HCT116 (cell line): ENCODE results near the gene TSC2. TPM values are rescaled to one million over a fixed set of nuclear protein-coding genes. Genes with fewer than 3 reads are reported as not detected.

Source experiments
- ATAC-seq: fragments of 200-7000 bp; cut with Tn5 transposase; 2 replicates; pipeline ENCODE4 v1.9.1; 2020; ENCODE audit warnings: mild to moderate bottlenecking, moderate library complexity
- BruUV-seq: library from RNA; stranded (reverse); fragments of 400-500 nt; replicated peaks from 2 replicates; lab custom pipeline; 2021; lab: Mats Ljungman, UMichigan
- CTCF ChIA-PET: fragments of 300-600 bp; sonication (Branson Sonifier 250); formaldehyde crosslinking; loops from one replicate; lab custom pipeline; 2021; ENCODE audit warnings: antibody characterized with exemption; lab: Charles Lee
- POLR2A ChIA-PET: fragments of 300-600, 350-600 bp; sonication (Branson Sonifier 250); formaldehyde crosslinking; loops from one replicate; lab custom pipeline; 2021; ENCODE audit warnings: antibody characterized with exemption; lab: Charles Lee
- RAD21 ChIA-PET, 2 experiments: fragments of 300-600 bp; sonication (Branson Sonifier 250); formaldehyde crosslinking; loops; one replicate each; lab custom pipeline; 2023; ENCODE audit warnings: low total read pairs in 2 of 2; ENCODE audit not compliant: uncharacterized antibody in 2 of 2, unreplicated experiment in 2 of 2, low non-redundant PET in 1 of 2; lab: Charles Lee
- DNase-seq: peaks from one replicate; pipeline ENCODE4 v3.0.0-alpha.2; 2010; ENCODE audit warnings: low read depth, low spot score
- H2AFZ ChIP-seq: fragments of 200-600 bp; shearing (Covaris generic), sonication (generic); 2 replicates; pipeline ENCODE4 v1.6.1; 2017; ENCODE audit warnings: low read depth, mixed run types, mixed read lengths, antibody characterized with exemption, low read length; ENCODE audit not compliant: poor library complexity, severe bottlenecking
- H3K27ac ChIP-seq: 2 replicates; pipeline ENCODE4 v1.5.1; 2012; ENCODE audit warnings: low read depth, low read length
- H3K27me3 ChIP-seq: fragments of 200-600 bp; sonication (generic); 2 replicates; pipeline ENCODE4 v1.6.1; 2016; ENCODE audit warnings: mixed run types, low read length, mixed read lengths; ENCODE audit not compliant: insufficient read depth
- H3K36me3 ChIP-seq, 2 experiments: fragments of 200-500 bp in 1 of 2; fragments of 200-600 bp in 1 of 2; sonication (Bioruptor generic) in 1 of 2; sonication (generic) in 1 of 2; 2 replicates each; pipeline versions ENCODE4 v1.5.1 to v1.6.1; 2014 to 2016; ENCODE audit warnings: low read length in 2 of 2, inconsistent platforms in 1 of 2, mixed read lengths in 1 of 2, mixed run types in 1 of 2; ENCODE audit not compliant: insufficient read depth in 2 of 2, control insufficient read depth in 1 of 2
- H3K4me1 ChIP-seq, 2 experiments: fragments of 200-600 bp in 1 of 2; sonication (generic) in 1 of 2; 2 replicates each; pipeline versions ENCODE4 v1.5.1 to v1.6.1; 2012 to 2017; ENCODE audit warnings: low read length in 2 of 2, inconsistent platforms in 1 of 2, mild to moderate bottlenecking in 1 of 2, mixed read lengths in 1 of 2, mixed run types in 1 of 2, moderate library complexity in 1 of 2; ENCODE audit not compliant: insufficient read depth in 2 of 2, control insufficient read depth in 1 of 2
- H3K4me2 ChIP-seq: fragments of 200-600 bp; sonication (generic); 2 replicates; pipeline ENCODE4 v1.6.1; 2017; ENCODE audit warnings: mixed run types, low read length, mixed read lengths
- H3K4me3 ChIP-seq, 2 experiments: fragments of 200-600 bp in 1 of 2; sonication (generic) in 1 of 2; replicated peaks in 1 of 2; 2 replicates each; pipeline ENCODE4 v1.5.1; 2011 to 2016; ENCODE audit warnings: low read length in 2 of 2, control low read depth in 1 of 2, low read depth in 1 of 2, mild to moderate bottlenecking in 1 of 2, mixed read lengths in 1 of 2, mixed run types in 1 of 2
- H3K79me2 ChIP-seq: fragments of 200-600 bp; sonication (generic); 2 replicates; pipeline ENCODE4 v1.6.1; 2017; ENCODE audit warnings: mild to moderate bottlenecking, mixed run types, low read length, moderate library complexity, mixed read lengths; ENCODE audit not compliant: insufficient read depth
- H3K9ac ChIP-seq: fragments of 200-600 bp; sonication (generic); 2 replicates; pipeline ENCODE4 v1.6.1; 2016; ENCODE audit warnings: low read length, mixed read lengths
- H3K9me2 ChIP-seq: fragments of 200-600 bp; sonication (generic), shearing (Covaris generic); 2 replicates; pipeline ENCODE4 v1.6.1; 2017; ENCODE audit warnings: mixed run types, mild to moderate bottlenecking, moderate library complexity; ENCODE audit not compliant: insufficient read depth
- H3K9me3 ChIP-seq, 2 experiments: fragments of 200-500 bp in 1 of 2; fragments of 200-600 bp in 1 of 2; sonication (Bioruptor generic) in 1 of 2; sonication (generic) in 1 of 2; 2 replicates each; pipeline ENCODE4 v1.6.1; 2014 to 2017; ENCODE audit warnings: low read length in 2 of 2, mixed read lengths in 2 of 2, inconsistent platforms in 1 of 2, low read depth in 1 of 2, mild to moderate bottlenecking in 1 of 2, mixed run types in 1 of 2, moderate library complexity in 1 of 2; ENCODE audit not compliant: control insufficient read depth in 1 of 2, insufficient read depth in 1 of 2
- H4K20me1 ChIP-seq: fragments of 200-600 bp; sonication (generic), shearing (Covaris generic); 2 replicates; pipeline ENCODE4 v1.6.1; 2017; ENCODE audit warnings: mixed run types, mild to moderate bottlenecking, moderate library complexity; ENCODE audit not compliant: insufficient read depth
- ATF3 ChIP-seq: IDR thresholded peaks from 2 replicates; pipeline ENCODE4 v1.6.1; 2012
- CTCF ChIP-seq, 3 experiments: fragments of 200-600 bp in 1 of 3; sonication (generic) in 1 of 3; IDR thresholded peaks in 2 of 3; conservative IDR thresholded peaks in 1 of 3; 2 replicates each; pipeline ENCODE4 v1.5.1; 2012 to 2017; ENCODE audit warnings: low read depth in 2 of 3, low read length in 2 of 3, antibody characterized with exemption in 1 of 3, borderline replicate concordance in 1 of 3, control low read depth in 1 of 3, mild to moderate bottlenecking in 1 of 3, mixed read lengths in 1 of 3, mixed run types in 1 of 3, moderate library complexity in 1 of 3; ENCODE audit not compliant: insufficient read depth in 1 of 3
- ELF1 ChIP-seq: IDR thresholded peaks from 2 replicates; pipeline ENCODE4 v1.6.1; 2012; ENCODE audit warnings: low read depth, borderline replicate concordance
- EZH2phosphoT487 ChIP-seq: fragments of 200-600 bp; IDR thresholded peaks from 2 replicates; pipeline ENCODE4 v1.6.1; 2018; ENCODE audit warnings: antibody characterized with exemption, borderline replicate concordance
- FOSL1 ChIP-seq: IDR thresholded peaks from 2 replicates; pipeline ENCODE4 v1.6.1; 2012; ENCODE audit warnings: low read depth
- MAX ChIP-seq: IDR thresholded peaks from 2 replicates; pipeline ENCODE4 v1.6.1; 2012
- REST ChIP-seq: IDR thresholded peaks from 2 replicates; pipeline ENCODE4 v1.6.1; 2012; ENCODE audit warnings: low read depth
- SP1 ChIP-seq: IDR thresholded peaks from 2 replicates; pipeline ENCODE4 v1.6.1; 2012; ENCODE audit warnings: low read depth
- ZNF274 ChIP-seq: fragments of 200-500 bp; sonication (Bioruptor generic); IDR thresholded peaks from 2 replicates; pipeline ENCODE4 v1.6.1; 2014; ENCODE audit warnings: mild to moderate bottlenecking, low read depth, low read length, inconsistent platforms
- intact Hi-C: fragments of 100-400 bp; cut with micrococcal nuclease; formaldehyde crosslinking; loops from 2 replicates; pipeline ENCODE4 v1.10.0; 2022
- total RNA-seq: library from RNA; stranded (reverse); gene quantifications from one replicate; pipeline ENCODE4 v1.2.1, GENCODE V29; 2021; ENCODE audit not compliant: unreplicated experiment

TSC2 gene
- total RNA-seq, 1 experiment from 2014 or later, result 74.1 TPM

- no peak overlapping the region for H3K4me2 ChIP-seq
- RAD21 ChIA-PET, result no interaction called here
- no peak overlapping the region for H3K4me3 ChIP-seq
- H3K27me3 ChIP-seq, result no peaks in the 10 kb centered on the region
- no peak for ATAC-seq
- BruUV-seq, result no TSS peak
- no peaks in the 10 kb centered on the region for H3K4me1 ChIP-seq
- H3K9me2 ChIP-seq, result no peaks in the 10 kb centered on the region
- TF ChIP-seq EZH2phosphoT487, result no peak
- no peak for TF ChIP-seq MAX
- TF ChIP-seq SP1, result no peak
- H3K9ac ChIP-seq, result no peak overlapping the region
- H3K79me2 ChIP-seq, result no peaks in the 10 kb centered on the region
- intact Hi-C loops, result no loop called here
- CTCF ChIA-PET, result no interaction called here
- H3K36me3 ChIP-seq, result no peaks in the 10 kb centered on the region; a peak in 1 of 4 replicates
- H4K20me1 ChIP-seq, result no peaks in the 10 kb centered on the region
- DNase-seq, result no peak
- H2AFZ ChIP-seq, result no peak overlapping the region
- POLR2A ChIA-PET, result no interaction called here
- no peak overlapping the region for H3K27ac ChIP-seq
- H3K9me3 ChIP-seq, result no peaks in the 10 kb centered on the region
Observed at GRCh38 chr16:2060346-2060745, 12.6 kb downstream of the TSC2 start.

- Histone ChIP-seq H3K36me3 (peaks cover 0 to 2% of the 10 kb centered on the region in 2 experiments; a peak in 2 of 4 replicates), H2AFZ (no peak overlapping the region), H3K27me3 (no peaks in the 10 kb centered on the region), H3K4me1 (no peaks in the 10 kb centered on the region), H3K79me2 (no peaks in the 10 kb centered on the region), H4K20me1 (no peaks in the 10 kb centered on the region), H3K4me2 (no peak overlapping the region), H3K9me2 (no peaks in the 10 kb centered on the region), H3K27ac (no peak overlapping the region), H3K4me3 (no peak overlapping the region), H3K9me3 (no peaks in the 10 kb centered on the region), H3K9ac (no peak overlapping the region)
- CTCF ChIA-PET, result no interaction called here
- RAD21 ChIA-PET, result no interaction called here
- ATAC-seq (no peak), DNase-seq (no peak)
- BruUV-seq, result no TSS peak
- POLR2A ChIA-PET, result no interaction called here
- intact Hi-C loops, result no loop called here
- TF ChIP-seq ELF1, result no peak
- TF ChIP-seq ATF3, result no peak
- no peak for TF ChIP-seq CTCF (IDR thresholded peaks at IDR 0.05 in 2 of 3, conservative IDR thresholded peaks at IDR 0.05 in 1 of 3; ENCODE audit: borderline replicate concordance in 1 of 3, insufficient read depth in 1 of 3, low read depth in 2 of 3, low read length in 2 of 3)
- TF ChIP-seq FOSL1, result no peak
- TF ChIP-seq ZNF274, result no peak
- TF ChIP-seq REST, result no peak
Observed at GRCh38 chr16:2061023-2061422, 13.2 kb downstream of the TSC2 start.
